HG03520 (cell line): Measurements from ENCODE around the gene TICRR.

Experiments
- ATAC-seq: cut with Tn5 transposase; IDR thresholded peaks from one replicate; pipeline ENCODE4 v1.9.1; 2021; ENCODE audit warnings: mild to moderate bottlenecking, moderate library complexity; ENCODE audit not compliant: unreplicated experiment

TICRR gene

GRCh38 chr15:89649716-89650115 lies 74.4 kb downstream of the TICRR start:
- no peak for ATAC-seq

GRCh38 chr15:89652131-89652530 lies 76.9 kb downstream of the TICRR start:
- ATAC-seq = no peak

GRCh38 chr15:89652666-89653065 lies 77.4 kb downstream of the TICRR start:
- no peak for ATAC-seq

- no peak for ATAC-seq
These were observed 78.3 kb downstream of the TICRR start for GRCh38 chr15:89653578-89653977.

- ATAC-seq = no peak
These were observed 79.1 kb downstream of the TICRR start for GRCh38 chr15:89654301-89654761.

GRCh38 chr15:89654847-89655805 lies 79.9 kb downstream of the TICRR start, which contains the start of gene KIF7:
KIF7 (minus strand) TSS chr15:89655467; CDS start chr15:89652930, 2,537 bp downstream.
- no peak for ATAC-seq

- ATAC-seq = no peak
These were observed 81.0 kb downstream of the TICRR start for GRCh38 chr15:89656116-89656815.

GRCh38 chr15:89657686-89658200 lies 82.5 kb downstream of the TICRR start:
- ATAC-seq = no peak

- no peak for ATAC-seq
These were observed 84.0 kb downstream of the TICRR start for GRCh38 chr15:89659295-89659694.

GRCh38 chr15:89660556-89660955 lies 85.3 kb downstream of the TICRR start:
- ATAC-seq = no peak

- no peak for ATAC-seq
These were observed 87.8 kb downstream of the TICRR start for GRCh38 chr15:89662893-89663626.

GRCh38 chr15:89664441-89665350 lies 89.4 kb downstream of the TICRR start:
- no peak for ATAC-seq

GRCh38 chr15:89665449-89666181 lies 90.3 kb downstream of the TICRR start:
- no peak for ATAC-seq

- ATAC-seq = no peak
These were observed 91.1 kb downstream of the TICRR start for GRCh38 chr15:89666184-89666857.

- no peak for ATAC-seq
These were observed 91.8 kb downstream of the TICRR start for GRCh38 chr15:89666858-89667705.

GRCh38 chr15:89667706-89667960 lies 92.4 kb downstream of the TICRR start:
- no peak for ATAC-seq

GRCh38 chr15:89668171-89668570 lies 92.9 kb downstream of the TICRR start:
- ATAC-seq = no peak

GRCh38 chr15:89669309-89669865 lies 94.1 kb downstream of the TICRR start:
- ATAC-seq = no peak
